GM21423 (cell line): Measurements from ENCODE around the gene ZBTB33.

Experiments
- ATAC-seq: cut with Tn5 transposase; IDR thresholded peaks from one replicate; pipeline ENCODE4 v1.9.1; 2021; ENCODE audit warnings: mild to moderate bottlenecking, moderate library complexity; ENCODE audit not compliant: unreplicated experiment

Gene ZBTB33

DNA sequence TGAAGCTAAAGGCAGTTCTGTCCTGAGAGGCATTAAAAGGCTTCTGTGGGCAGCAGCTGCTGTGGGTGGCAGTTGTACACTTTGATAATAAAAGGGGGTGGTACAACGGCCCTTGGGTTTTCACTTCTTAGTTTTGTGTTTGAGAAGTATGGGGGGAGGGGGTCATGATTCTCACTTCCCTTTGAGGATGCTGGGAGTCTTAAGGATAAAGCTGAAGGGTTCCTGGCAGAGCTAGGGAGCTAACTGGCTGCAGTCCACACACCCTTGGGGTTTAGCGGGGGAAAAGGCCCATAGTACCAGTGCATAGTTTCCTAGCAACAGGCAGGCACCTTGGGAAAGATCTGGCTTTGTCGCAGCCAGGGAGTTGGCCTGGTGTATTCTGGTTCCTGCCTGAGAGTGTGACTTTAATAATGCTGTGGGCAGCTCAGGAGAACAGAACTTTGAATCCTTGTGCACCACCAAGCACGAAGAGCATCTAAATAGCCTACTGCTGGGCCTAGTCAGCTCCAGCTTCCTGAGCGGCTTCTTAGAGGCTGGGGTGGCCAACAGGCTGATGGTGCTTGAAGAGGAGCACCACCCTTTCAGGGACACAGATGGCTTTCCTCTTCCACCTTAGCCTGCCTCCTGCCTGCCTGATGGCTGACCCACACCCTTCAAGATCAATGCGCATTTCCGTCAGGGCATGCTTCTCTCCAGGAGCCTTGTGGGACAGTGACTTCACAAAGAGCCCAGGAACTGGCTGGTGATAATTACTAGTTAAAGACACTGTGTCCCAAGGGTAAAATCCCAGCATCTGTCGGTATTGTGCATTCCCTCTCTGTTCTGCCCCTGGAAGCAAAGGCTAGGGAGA is 12.5 kb downstream of the ZBTB33 start:
- ATAC-seq, result peak; percentile 64

- no peak for ATAC-seq
These were observed 13.7 kb downstream of the ZBTB33 start for GRCh38 chrX:120264341-120264740.

GRCh38 chrX:120269373-120270035 is 18.9 kb downstream of the ZBTB33 start:
- no peak for ATAC-seq

DNA sequence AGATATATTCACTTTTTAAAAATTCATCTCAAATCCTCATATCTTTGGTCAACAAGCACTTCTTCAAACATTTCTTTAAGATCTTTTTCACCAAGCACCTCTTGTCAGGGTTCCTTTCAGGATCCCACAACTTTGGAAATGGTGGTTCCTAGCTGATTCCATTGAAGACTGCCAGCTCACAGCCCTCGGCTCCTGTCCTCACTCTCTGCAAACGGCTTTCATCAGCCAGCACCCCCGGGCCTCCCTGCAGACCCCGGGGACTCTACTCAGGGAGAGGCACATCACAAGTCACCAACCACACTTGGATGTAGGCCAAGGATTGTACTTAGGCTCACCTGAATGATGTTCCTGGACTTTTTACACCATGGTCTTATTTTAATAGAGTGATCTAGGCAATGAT is 20.0 kb downstream of the ZBTB33 start:
- ATAC-seq, result no peak

DNA sequence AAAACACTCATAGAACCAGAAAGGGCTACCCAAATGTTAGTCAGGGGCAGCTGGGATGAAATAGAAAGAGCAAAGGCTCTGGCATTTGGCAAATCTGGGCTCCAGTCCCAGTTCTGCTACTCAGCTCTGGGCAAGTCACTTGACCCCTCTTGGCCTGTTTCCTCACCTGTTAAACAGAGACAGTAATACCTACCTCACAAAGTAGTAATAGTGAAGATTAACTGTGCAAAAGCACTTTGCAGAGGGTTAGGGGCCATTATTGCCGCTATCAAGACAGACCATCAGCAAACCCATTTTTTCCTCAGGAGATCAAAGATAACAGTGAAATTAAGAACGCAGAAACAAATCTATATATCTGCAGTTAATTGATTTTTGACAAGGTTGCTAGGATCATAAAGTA is 20.6 kb downstream of the ZBTB33 start:
- ATAC-seq, result no peak

DNA sequence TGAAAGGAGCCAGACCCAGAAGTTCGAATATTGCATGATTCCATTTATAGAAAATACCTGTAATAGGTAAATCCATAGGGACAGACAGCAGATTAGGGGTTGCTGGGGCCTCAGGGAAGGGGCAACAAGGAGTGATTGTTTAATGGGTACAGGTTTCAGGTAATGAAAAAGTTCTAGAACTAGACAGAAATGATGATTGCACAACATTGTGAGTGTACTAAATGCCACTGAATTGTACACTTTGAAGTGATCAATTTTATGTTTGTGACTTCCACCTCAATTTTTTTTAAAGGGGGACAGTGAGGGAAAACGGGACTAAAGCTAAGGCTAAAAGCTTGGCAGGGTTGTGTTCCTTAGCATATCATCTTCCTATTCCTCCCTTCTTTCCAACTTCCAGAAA is 23.5 kb downstream of the ZBTB33 start:
- ATAC-seq, result no peak

DNA sequence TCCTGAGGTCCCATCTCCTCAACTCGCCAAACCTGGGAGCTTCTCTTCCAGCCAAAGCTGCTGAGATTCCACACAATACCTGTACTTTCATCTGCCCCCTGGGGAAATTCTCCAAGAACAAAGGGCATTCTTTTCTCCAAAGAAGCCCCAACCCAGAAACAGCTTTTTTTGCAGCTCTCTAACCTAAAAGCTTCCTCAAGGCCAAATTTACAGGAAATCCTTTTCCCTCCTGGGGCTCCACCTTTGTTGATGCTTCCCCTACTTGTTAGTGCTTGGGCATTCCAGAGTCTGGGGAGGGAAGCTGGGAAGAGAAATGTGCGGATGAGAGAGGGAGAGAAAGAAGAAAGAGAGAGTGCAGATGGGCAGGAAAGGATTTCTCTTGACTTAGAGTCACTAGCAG is 24.3 kb downstream of the ZBTB33 start:
- no peak for ATAC-seq

GRCh38 chrX:120281021-120281624 is 30.5 kb downstream of the ZBTB33 start:
- no peak for ATAC-seq

GRCh38 chrX:120281761-120282160 is 31.1 kb downstream of the ZBTB33 start:
- ATAC-seq, result no peak

GRCh38 chrX:120282697-120283096 is 32.1 kb downstream of the ZBTB33 start:
- ATAC-seq, result no peak

DNA sequence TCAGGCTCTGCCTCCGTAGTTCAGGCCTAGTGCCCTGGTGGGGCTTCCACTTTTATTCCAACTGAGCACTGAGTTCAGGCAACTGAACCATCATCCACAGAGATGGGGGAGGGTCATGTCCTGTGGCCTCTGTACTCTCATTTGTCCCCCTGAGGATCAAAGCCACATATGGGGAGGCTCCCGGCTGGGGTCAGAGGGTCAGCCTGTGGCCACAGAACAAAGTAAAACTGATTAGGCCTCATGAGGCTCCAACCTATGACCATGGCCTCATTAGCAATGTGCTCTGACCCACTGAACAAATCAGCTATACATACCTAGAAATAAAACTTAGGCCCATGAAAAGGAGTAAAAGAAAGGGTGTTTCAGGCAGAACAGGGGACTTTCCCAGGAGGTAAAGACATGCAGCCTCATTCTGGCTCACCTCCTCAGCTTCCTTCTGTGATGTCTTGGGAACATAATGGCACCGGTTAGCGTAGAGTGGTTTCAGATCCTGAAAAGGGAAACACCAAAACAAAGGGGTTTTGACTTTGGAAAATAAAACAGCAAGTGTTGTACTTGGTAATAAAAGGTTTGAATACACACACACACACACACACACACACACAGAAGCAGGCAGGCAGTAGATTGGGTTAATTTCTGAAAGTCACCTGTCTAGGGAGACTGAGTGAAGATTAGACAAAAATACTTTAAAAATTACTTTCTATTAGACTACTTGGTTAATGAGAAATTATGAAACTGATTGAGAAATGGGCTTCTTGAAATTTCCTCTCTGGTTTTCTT is 36.3 kb downstream of the ZBTB33 start:
- peak; percentile 46 for ATAC-seq

GRCh38 chrX:120287513-120288112 is 37.0 kb downstream of the ZBTB33 start:
- ATAC-seq, result peak; percentile 75

- no peak for ATAC-seq
These were observed 39.5 kb downstream of the ZBTB33 start for GRCh38 chrX:120290107-120290506.

DNA sequence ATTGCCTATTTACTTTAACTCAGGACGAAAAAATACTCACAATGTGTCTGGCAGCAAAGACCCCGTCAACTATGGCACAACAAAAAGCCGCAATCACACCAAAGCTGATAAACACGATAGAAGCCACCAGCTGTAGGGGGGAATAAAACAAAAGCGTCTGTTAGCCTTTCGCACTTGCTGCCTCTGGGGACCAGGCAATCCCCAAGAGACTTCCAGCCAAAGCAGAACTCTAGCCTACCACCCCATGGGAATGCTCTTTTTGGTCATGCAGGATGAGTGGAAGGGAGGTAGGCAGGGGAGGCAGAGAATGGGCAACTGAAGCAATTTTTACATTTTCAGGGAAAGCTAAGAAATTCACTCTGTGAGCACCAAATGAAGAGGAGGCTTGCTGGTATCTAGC is 40.6 kb downstream of the ZBTB33 start:
- ATAC-seq, result no peak

GRCh38 chrX:120293015-120293414 is 42.4 kb downstream of the ZBTB33 start:
- ATAC-seq, result no peak

DNA sequence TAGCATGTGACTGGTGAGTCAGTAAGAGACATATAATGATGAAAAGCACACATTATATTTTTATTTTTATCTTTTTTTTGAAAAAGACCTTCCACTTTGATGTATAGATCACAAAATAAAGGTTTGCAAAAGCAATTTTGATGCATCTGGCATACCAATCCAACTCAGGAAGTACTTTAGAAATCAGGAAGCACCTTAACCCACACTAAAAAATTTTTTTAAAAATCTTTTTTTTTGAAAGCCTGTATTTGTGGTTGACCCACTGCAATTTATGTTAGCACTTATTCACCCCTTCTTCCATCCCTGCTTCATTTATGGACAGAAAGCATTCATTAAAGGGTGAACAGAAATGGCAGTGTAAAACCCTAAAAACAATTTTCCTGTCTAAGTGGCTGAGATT is 44.0 kb downstream of the ZBTB33 start:
- no peak for ATAC-seq

DNA sequence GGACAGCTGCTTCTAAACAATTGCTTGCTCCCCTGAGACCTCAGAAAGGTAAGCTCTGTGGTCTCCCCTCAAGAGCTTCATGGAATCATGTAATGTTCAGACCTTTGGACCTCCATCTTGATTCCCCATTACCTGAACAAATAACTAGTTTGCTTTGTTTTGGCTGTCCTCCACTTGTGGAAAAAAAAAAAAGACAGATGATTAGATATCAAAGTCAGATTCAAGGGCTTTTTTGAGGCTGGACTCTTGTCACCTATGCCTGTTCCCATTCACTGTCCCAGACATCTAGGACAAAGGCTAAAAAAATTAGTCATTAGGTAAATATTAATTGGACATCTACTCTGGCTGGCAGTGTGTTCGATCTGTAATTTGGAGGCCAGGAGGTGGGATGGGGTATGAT is 47.3 kb downstream of the ZBTB33 start:
- no peak for ATAC-seq

GRCh38 chrX:120299928-120300327 is 49.3 kb downstream of the ZBTB33 start:
- no peak for ATAC-seq

DNA sequence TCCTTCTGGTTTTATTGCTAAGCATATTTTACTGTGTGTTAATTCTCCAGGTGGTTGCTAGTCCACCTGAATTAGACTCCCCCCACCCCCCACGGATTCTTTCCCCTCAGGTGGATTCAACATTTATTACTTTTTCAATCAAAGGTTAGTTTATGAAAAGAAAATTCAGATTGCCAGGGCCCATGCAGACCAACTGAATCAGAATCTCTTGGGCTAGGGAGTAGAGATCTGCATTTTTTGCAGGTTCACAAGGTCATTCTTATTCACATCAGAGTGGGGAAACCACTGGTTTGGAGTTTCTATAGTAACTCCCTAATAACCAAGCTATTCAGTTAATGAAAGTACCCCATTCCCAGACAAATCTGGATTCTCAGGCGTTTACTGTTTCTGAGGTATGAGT is 50.9 kb downstream of the ZBTB33 start:
- ATAC-seq, result no peak

DNA sequence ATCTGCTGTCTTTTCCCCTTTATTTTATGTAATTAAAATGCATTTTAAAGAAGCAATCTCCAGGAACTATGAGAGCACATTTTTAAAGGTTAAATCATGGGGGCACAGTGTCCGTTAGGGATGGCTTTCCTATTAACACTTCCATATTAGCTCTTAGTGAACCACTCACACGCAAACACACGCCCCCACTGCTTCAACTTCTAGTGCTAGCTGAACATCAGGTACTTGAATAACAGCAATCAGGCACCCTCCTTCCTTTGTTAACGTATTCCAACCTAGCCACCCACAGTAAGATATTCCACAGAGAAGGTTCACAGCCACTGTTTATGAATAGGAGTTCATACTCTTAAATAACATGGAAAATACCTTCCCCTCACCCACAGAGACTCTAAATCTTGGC is 51.3 kb downstream of the ZBTB33 start:
- peak; percentile 4 for ATAC-seq

DNA sequence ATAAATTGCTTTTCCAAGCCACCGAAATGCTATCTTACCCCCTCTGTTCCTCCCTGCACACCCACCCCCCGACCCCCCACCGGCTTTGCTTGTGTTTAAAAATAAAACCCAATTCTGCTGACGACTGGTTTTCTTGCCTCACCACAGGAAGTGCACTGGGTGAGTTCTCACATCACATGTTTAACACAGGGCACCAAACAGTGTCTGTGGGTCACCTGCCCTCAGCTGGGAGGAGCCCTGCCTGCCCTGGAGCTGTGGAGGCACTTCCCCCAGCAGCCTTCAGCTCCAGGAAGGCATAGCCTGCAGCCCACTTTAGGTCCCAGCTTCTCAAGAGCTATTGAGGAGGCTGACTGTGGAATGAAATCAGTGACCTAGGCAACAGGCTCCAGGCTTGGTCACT is 51.8 kb downstream of the ZBTB33 start:
- peak; percentile 95 for ATAC-seq
